Natural killer cell (primary cell): ENCODE measurements around the gene UGT2B7. TPM values are rescaled to one million over a fixed set of nuclear protein-coding genes. Genes with fewer than 3 reads are reported as not detected.

Source experiments
- ATAC-seq, 3 donors: fragments of 150-1000 bp in 2 of 3; fragments of 200-7000 bp in 1 of 3; cut with Tn5 transposase; 1 replicate in 1 of 3; 2 replicates in 2 of 3; pipeline ENCODE4 v1.10.0; 2021; ENCODE audit warnings: mild to moderate bottlenecking in 2 of 3, moderate library complexity in 2 of 3
- DNase-seq, 2 donors: peaks; one replicate each; pipeline versions ENCODE4 v3.0.0 to v3.0.0-alpha.2; 2013 to 2021; ENCODE audit warnings: mixed read lengths in 1 of 2
- H3K27ac ChIP-seq: one replicate; pipeline ENCODE4 v1.5.1; 2013; ENCODE audit warnings: mild to moderate bottlenecking, low read length
- H3K27me3 ChIP-seq: one replicate; pipeline ENCODE4 v1.6.1; 2013; ENCODE audit warnings: low read length; ENCODE audit not compliant: control insufficient read depth, insufficient read depth
- H3K36me3 ChIP-seq: one replicate; pipeline ENCODE4 v1.6.1; 2013; ENCODE audit warnings: low read length; ENCODE audit not compliant: control insufficient read depth, insufficient read depth
- H3K4me1 ChIP-seq: one replicate; pipeline ENCODE4 v1.6.1; 2013; ENCODE audit warnings: low read length; ENCODE audit not compliant: control insufficient read depth, insufficient read depth
- H3K4me3 ChIP-seq: one replicate; pipeline ENCODE4 v1.5.1; 2013; ENCODE audit warnings: low read length
- H3K9me3 ChIP-seq: one replicate; pipeline ENCODE4 v1.6.1; 2013; ENCODE audit warnings: low read length; ENCODE audit not compliant: control insufficient read depth, insufficient read depth
- H3K27ac Mint-ChIP-seq, 2 donors: one replicate each; pipeline ENCODE4 v1.8.0; 2022; ENCODE audit warnings: mild to moderate bottlenecking in 2 of 2, mixed read lengths in 2 of 2, moderate library complexity in 1 of 2
- H3K27me3 Mint-ChIP-seq, 2 donors: one replicate each; pipeline ENCODE4 v1.8.0; 2022; ENCODE audit warnings: low read depth in 2 of 2, mixed read lengths in 2 of 2
- H3K36me3 Mint-ChIP-seq: one replicate; pipeline ENCODE4 v1.8.0; 2022; ENCODE audit warnings: mixed read lengths
- H3K4me1 Mint-ChIP-seq, 2 donors: one replicate each; pipeline ENCODE4 v1.8.0; 2022; ENCODE audit warnings: mixed read lengths in 2 of 2
- H3K4me3 Mint-ChIP-seq: one replicate; pipeline ENCODE4 v1.8.0; 2022; ENCODE audit warnings: mild to moderate bottlenecking, moderate library complexity, mixed read lengths
- H3K9me3 Mint-ChIP-seq, 2 donors: one replicate each; pipeline ENCODE4 v1.8.0; 2022; ENCODE audit warnings: mixed read lengths in 2 of 2
- CTCF ChIP-seq: fragments of 200-600 bp; IDR thresholded peaks from one replicate; pipeline ENCODE4 v1.8.0; 2022; ENCODE audit warnings: antibody characterized with exemption
- WGBS: methylation state at CpG from one replicate; pipeline ENCODE4 v1.1.7; 2013; ENCODE audit warnings: missing lambda C conversion rate; ENCODE audit not compliant: insufficient coverage; 5-methylcytosine and 5-hydroxymethylcytosine counted together
- intact Hi-C: fragments of 100-400 bp; cut with micrococcal nuclease; formaldehyde crosslinking; loops from one replicate; pipeline ENCODE4 v1.14.2; 2022
- total RNA-seq, 4 donors: library from RNA; stranded (reverse); fragments of 120-200 nt in 1 of 4; gene quantifications; one replicate each; pipeline versions ENCODE4 v1.2.3 to v1.2.4, GENCODE V29; 2013 to 2022

UGT2B7 gene
- total RNA-seq, 3 donors from 2014 or later (not counting 1 experiment from before 2014, with no cell fraction given): not detected

GRCh38 chr4:69093681-69094080 is 2.6 kb upstream of the UGT2B7 start:
- DNase-seq: no peak
- no peak for ATAC-seq
- WGBS: 91% methylated on average over 2 of the region's 3 CpGs
- no peak for TF ChIP-seq CTCF
- Histone ChIP-seq H3K27me3 (no peaks in the 10 kb centered on the region), H3K9me3 (peaks cover 6% of the 10 kb centered on the region), H3K36me3 (no peaks in the 10 kb centered on the region), H3K4me3 (no peak overlapping the region), H3K4me1 (no peaks in the 10 kb centered on the region), H3K27ac (no peak overlapping the region)
- no peak overlapping the region for H3K4me3 Mint-ChIP-seq
- no peaks in the 10 kb centered on the region for H3K4me1 Mint-ChIP-seq
- H3K27me3 Mint-ChIP-seq: no peaks in the 10 kb centered on the region
- intact Hi-C loops: no loop called here
- no peak overlapping the region for H3K27ac Mint-ChIP-seq
- H3K36me3 Mint-ChIP-seq: no peaks in the 10 kb centered on the region
- peaks cover 4 to 11% of the 10 kb centered on the region in 2 donors for H3K9me3 Mint-ChIP-seq

DNA sequence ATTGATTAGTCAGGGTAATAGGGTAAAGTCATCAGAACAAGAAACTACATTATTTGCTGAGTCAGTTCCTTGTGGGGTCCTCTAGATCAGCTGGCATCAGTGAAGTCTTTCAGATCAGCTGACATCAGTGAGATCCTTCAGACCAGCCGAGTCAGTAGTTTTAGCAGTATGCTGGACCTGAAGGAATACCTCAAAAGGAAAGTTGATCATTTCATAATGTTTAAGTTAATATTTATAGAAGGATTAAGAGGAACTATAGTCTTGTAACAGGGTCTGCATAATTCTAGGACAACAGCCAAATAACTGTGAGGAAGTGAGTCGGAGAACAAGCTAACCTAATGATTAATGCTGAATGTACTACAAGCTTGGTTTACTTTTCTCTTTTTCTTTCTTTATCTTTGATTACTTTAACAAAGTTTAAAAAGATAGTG is 958 bp upstream of the UGT2B7 start:
- ATAC-seq (no peak), DNase-seq (no peak)
- Mint-ChIP-seq H3K4me3 (no peak overlapping the region), H3K9me3 (peaks cover 6 to 7% of the 10 kb centered on the region in 2 donors), H3K27me3 (no peaks in the 10 kb centered on the region), H3K27ac (no peak overlapping the region), H3K4me1 (no peaks in the 10 kb centered on the region), H3K36me3 (no peaks in the 10 kb centered on the region)
- TF ChIP-seq CTCF: no peak
- H3K4me1 ChIP-seq: no peaks in the 10 kb centered on the region
- H3K9me3 ChIP-seq: peaks cover 6% of the 10 kb centered on the region
- WGBS: 0% methylated on average over 1 of the region's 2 CpGs
- H3K27me3 ChIP-seq: no peaks in the 10 kb centered on the region
- no peak overlapping the region for H3K4me3 ChIP-seq
- H3K36me3 ChIP-seq: no peaks in the 10 kb centered on the region
- intact Hi-C loops: no loop called here
- H3K27ac ChIP-seq: no peak overlapping the region

DNA sequence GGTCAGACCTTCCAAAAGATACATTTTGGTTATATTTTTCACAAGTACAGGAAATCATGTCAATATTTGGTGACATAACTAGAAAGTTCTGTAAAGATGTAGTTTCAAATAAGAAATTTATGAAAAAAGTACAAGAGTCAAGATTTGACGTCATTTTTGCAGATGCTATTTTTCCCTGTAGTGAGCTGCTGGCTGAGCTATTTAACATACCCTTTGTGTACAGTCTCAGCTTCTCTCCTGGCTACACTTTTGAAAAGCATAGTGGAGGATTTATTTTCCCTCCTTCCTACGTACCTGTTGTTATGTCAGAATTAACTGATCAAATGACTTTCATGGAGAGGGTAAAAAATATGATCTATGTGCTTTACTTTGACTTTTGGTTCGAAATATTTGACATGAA is 536 bp downstream of the UGT2B7 start:
- no peaks in the 10 kb centered on the region for H3K27me3 Mint-ChIP-seq
- H3K4me3 Mint-ChIP-seq: no peak overlapping the region
- peaks cover 6 to 7% of the 10 kb centered on the region in 2 donors for H3K9me3 Mint-ChIP-seq
- intact Hi-C loops: no loop called here
- no peak for TF ChIP-seq CTCF
- Histone ChIP-seq H3K4me3 (no peak overlapping the region), H3K27me3 (no peaks in the 10 kb centered on the region), H3K4me1 (no peaks in the 10 kb centered on the region), H3K27ac (no peak overlapping the region), H3K9me3 (peaks cover 6% of the 10 kb centered on the region), H3K36me3 (no peaks in the 10 kb centered on the region)
- DNase-seq (no peak), ATAC-seq (no peak)
- H3K4me1 Mint-ChIP-seq: no peaks in the 10 kb centered on the region
- no peaks in the 10 kb centered on the region for H3K36me3 Mint-ChIP-seq
- no peak overlapping the region for H3K27ac Mint-ChIP-seq
- WGBS: 69% methylated on average over 2 of the region's 3 CpGs

GRCh38 chr4:69098470-69098869 is 2.2 kb downstream of the UGT2B7 start:
- no peaks in the 10 kb centered on the region for H3K4me1 ChIP-seq
- intact Hi-C loops: no loop called here
- ATAC-seq (no peak), DNase-seq (no peak)
- H3K9me3 Mint-ChIP-seq: peaks cover 6 to 7% of the 10 kb centered on the region in 2 donors
- no peaks in the 10 kb centered on the region for H3K27me3 Mint-ChIP-seq
- no peak overlapping the region for H3K4me3 ChIP-seq
- H3K27ac ChIP-seq: no peak overlapping the region
- WGBS: no CpG with 5 or more reads among the region's 4 CpGs
- no peaks in the 10 kb centered on the region for H3K36me3 Mint-ChIP-seq
- no peaks in the 10 kb centered on the region for H3K36me3 ChIP-seq
- no peak overlapping the region for H3K4me3 Mint-ChIP-seq
- no peak for TF ChIP-seq CTCF
- H3K27me3 ChIP-seq: no peaks in the 10 kb centered on the region
- no peaks in the 10 kb centered on the region for H3K4me1 Mint-ChIP-seq
- H3K9me3 ChIP-seq: no peaks in the 10 kb centered on the region
- no peak overlapping the region for H3K27ac Mint-ChIP-seq
